PFSK-1 (cell line): ENCODE measurements around the gene N4BP2L2.

Experiments used
- FOXP2 ChIP-seq: optimal IDR thresholded peaks from 2 replicates; pipeline ENCODE3; 2011; ENCODE audit warnings: borderline replicate concordance, control low read depth, inconsistent platforms; ENCODE audit not compliant: insufficient read depth; ENCODE audit errors: extremely low read length, extremely low read depth
- POLR2AphosphoS5 ChIP-seq: IDR thresholded peaks from 2 replicates; pipeline ENCODE4 v1.6.1; 2012; ENCODE audit warnings: low read depth, mild to moderate bottlenecking, control low read depth, low read length, moderate library complexity
- REST ChIP-seq, 2 experiments: IDR thresholded peaks; 2 replicates each; pipeline versions ENCODE4 v1.6.1 to v1.8.0; 2011 to 2012; ENCODE audit warnings: low read depth in 2 of 2, low read length in 2 of 2, control low read depth in 1 of 2, inconsistent platforms in 1 of 2, mild to moderate bottlenecking in 1 of 2, moderate library complexity in 1 of 2; ENCODE audit not compliant: insufficient read depth in 1 of 2
- SIN3A ChIP-seq: IDR thresholded peaks from 2 replicates; pipeline ENCODE4 v1.6.1; 2012; ENCODE audit warnings: mild to moderate bottlenecking, low read length, moderate library complexity, borderline replicate concordance; ENCODE audit not compliant: insufficient read depth
- TAF1 ChIP-seq: IDR thresholded peaks from 2 replicates; pipeline ENCODE4 v1.6.1; 2012; ENCODE audit warnings: low read length, control low read depth, borderline replicate concordance; ENCODE audit not compliant: insufficient read depth

N4BP2L2 gene

GRCh38 chr13:32453981-32454380 lies 84.6 kb downstream of the N4BP2L2 start:
- TF ChIP-seq REST (IDR thresholded peaks at IDR 0.05; ENCODE audit: insufficient read depth in 1 of 2, low read depth in 2 of 2, low read length in 2 of 2) (no peak), FOXP2 (no peak), TAF1 (no peak), POLR2AphosphoS5 (no peak), SIN3A (no peak)

DNA sequence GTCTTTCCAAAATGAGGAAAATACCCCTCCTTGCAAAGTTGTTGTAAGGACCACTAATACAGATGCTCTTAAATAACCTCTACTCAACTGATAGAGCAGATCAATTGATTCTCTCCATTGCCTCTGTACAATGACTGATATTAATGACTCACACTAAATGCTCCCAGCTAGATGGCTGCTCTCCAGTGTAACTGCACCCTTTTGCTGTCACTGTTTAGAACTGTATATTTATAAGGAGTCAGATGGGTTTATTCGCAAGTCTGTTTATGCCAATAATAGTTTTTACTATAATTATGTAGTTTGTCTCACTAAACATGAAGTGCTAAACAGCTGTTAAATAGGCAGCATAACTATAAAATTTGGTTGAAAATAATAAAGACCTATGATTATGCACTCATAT lies 89.6 kb downstream of the N4BP2L2 start:
- TF ChIP-seq POLR2AphosphoS5 (no peak), REST (IDR thresholded peaks at IDR 0.05; ENCODE audit: insufficient read depth in 1 of 2, low read depth in 2 of 2, low read length in 2 of 2) (no peak)

- TF ChIP-seq REST (IDR thresholded peaks at IDR 0.05; ENCODE audit: insufficient read depth in 1 of 2, low read depth in 2 of 2, low read length in 2 of 2) (no peak), SIN3A (no peak), FOXP2 (no peak), TAF1 (no peak), POLR2AphosphoS5 (no peak)
Measured at GRCh38 chr13:32447894-32448623, 90.5 kb downstream of the N4BP2L2 start.

DNA sequence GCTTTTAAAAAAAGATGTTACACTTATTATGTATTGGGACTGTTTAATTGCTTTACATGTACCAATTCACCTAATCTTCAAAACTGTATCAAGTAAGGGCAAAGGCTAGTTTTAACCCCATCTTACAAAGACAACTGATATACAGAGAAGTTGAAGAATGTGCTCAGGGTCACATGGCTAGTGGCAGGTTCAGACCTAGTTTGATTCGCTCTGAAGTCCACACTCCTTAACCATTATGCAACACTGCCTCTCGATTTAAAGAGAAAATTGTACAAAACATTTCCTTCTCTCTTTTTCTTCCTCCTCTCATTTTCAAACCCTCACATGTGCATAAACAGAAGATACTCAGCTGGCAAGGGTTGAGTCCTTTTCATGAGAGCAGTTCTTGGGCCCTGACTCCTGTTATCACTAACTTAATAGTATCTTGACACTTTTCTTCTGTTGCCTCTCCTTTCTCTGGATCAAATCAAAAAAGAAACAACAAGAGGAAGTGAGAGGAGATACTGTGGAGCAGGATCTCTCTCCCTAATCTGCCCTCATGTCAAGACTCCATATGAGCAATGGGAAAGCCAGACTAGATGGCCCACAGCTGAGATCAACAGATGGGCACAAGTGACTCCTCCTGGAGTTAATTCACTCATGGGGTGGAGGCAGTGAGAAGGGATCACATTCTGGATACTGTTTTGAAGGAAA lies 91.7 kb downstream of the N4BP2L2 start:
- no peak for TF ChIP-seq TAF1
- no peak for TF ChIP-seq SIN3A
- no peak for TF ChIP-seq POLR2AphosphoS5

DNA sequence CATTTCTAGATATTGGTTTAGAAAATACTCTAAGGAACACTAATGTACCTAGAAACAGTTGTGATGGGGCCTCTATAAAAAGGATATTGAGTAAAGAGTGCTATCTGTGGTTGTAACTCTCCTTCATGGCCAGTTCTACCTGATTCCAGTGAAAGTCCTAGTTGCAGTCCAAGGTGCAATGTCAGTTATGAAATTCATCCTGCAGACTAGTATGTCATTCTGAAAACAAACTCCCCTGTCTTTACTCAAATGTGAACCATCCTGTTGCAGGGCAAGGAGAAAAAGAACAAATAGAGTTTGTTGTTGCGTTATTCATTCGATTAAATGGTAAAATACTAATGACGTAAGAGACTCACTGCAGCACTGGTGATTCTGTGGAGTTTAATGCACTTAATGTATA lies 92.4 kb downstream of the N4BP2L2 start:
- no peak for TF ChIP-seq SIN3A
- TF ChIP-seq FOXP2, result no peak
- TF ChIP-seq REST (IDR thresholded peaks at IDR 0.05; ENCODE audit: insufficient read depth in 1 of 2, low read depth in 2 of 2, low read length in 2 of 2), result no peak
- TF ChIP-seq TAF1, result no peak
- no peak for TF ChIP-seq POLR2AphosphoS5
